ENCODE results near the gene PROX2.

DNA sequence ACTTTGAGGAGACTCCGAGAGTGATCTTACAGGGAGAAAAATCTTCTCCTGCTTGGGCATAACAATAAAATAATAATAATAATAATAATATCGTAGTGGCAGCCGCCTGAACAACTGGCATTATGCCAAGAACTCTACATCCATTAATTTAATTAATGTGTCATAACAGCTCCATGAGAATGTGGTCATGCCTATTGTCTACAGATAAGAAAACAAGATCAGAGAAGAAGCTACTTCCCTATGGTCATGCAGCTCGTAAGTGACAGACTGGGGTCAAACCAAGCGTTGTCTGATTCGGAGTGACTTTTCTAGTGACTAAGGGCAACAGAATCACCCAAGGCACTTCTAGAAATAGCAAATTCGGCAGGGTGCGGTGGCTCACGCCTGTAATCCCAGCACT, 11.7 kb downstream of the PROX2 start:
- TF ChIP-seq CTCF (conservative IDR thresholded peaks at IDR 0.05; ENCODE audit: low read length) (no peak), EZH2phosphoT487 (IDR thresholded peaks at IDR 0.05; ENCODE audit: borderline replicate concordance, low read depth, low read length) (no peak)

All from OCI-LY7 (cell line).